SU-DHL-6 (cell line): Measurements from ENCODE around the gene STX10.

ENCODE experiments used
- H2AFZ ChIP-seq: fragments of 200-600 bp; sonication (generic); 2 replicates; pipeline ENCODE4 v1.6.1; 2014; ENCODE audit warnings: low read depth, mild to moderate bottlenecking, moderate library complexity, mixed read lengths, antibody characterized with exemption, low read length; ENCODE audit not compliant: severe bottlenecking
- H3F3A ChIP-seq: fragments of 200-600 bp; shearing (Covaris generic); 2 replicates; pipeline ENCODE4 v1.6.0; 2016; ENCODE audit warnings: antibody characterized with exemption, mild to moderate bottlenecking; ENCODE audit not compliant: insufficient read depth
- H3K27ac ChIP-seq: fragments of 200-600 bp; sonication (generic); 2 replicates; pipeline ENCODE4 v1.5.1; 2016; ENCODE audit warnings: low read depth, mild to moderate bottlenecking, low read length, moderate library complexity, mixed read lengths
- H3K27me3 ChIP-seq: fragments of 200-600 bp; sonication (generic), shearing (Covaris generic); 2 replicates; pipeline ENCODE4 v1.6.0; 2014; ENCODE audit warnings: mild to moderate bottlenecking, low read length
- H3K36me3 ChIP-seq: fragments of 200-600 bp; sonication (generic); 2 replicates; pipeline ENCODE4 v1.6.1; 2014; ENCODE audit warnings: mild to moderate bottlenecking, low read length, mixed read lengths
- H3K4me2 ChIP-seq: fragments of 300-600, 200-600 bp; shearing (Covaris generic), sonication (generic); 2 replicates; pipeline ENCODE4 v1.6.0; 2014; ENCODE audit warnings: low read length, low read depth, mild to moderate bottlenecking; ENCODE audit not compliant: poor library complexity, severe bottlenecking
- H3K4me3 ChIP-seq: fragments of 200-600 bp; sonication (generic); 2 replicates; pipeline ENCODE4 v1.5.1; 2014; ENCODE audit warnings: antibody characterized with exemption, low read length, mild to moderate bottlenecking, mixed read lengths; ENCODE audit not compliant: insufficient read depth, poor library complexity, severe bottlenecking
- H3K79me2 ChIP-seq: fragments of 200-600 bp; sonication (generic); 2 replicates; pipeline ENCODE4 v1.6.1; 2014; ENCODE audit warnings: mild to moderate bottlenecking, low read length, moderate library complexity; ENCODE audit not compliant: insufficient read depth
- H3K9ac ChIP-seq: fragments of 200-600 bp; sonication (generic); 2 replicates; pipeline ENCODE4 v1.7.0; 2014; ENCODE audit warnings: mild to moderate bottlenecking, low read length
- H3K9me2 ChIP-seq: fragments of 200-600 bp; sonication (generic); replicated peaks from 2 replicates; pipeline ENCODE4 v1.6.1; 2014; ENCODE audit warnings: low read length; ENCODE audit not compliant: insufficient read depth
- H3K9me3 ChIP-seq: fragments of 200-600 bp; sonication (generic); 2 replicates; pipeline ENCODE4 v1.6.1; 2014; ENCODE audit warnings: low read length, mixed read lengths; ENCODE audit not compliant: insufficient read depth
- H4K20me1 ChIP-seq: fragments of 200-600 bp; sonication (generic); 2 replicates; pipeline ENCODE4 v1.6.1; 2014; ENCODE audit warnings: low read depth, mild to moderate bottlenecking, antibody characterized with exemption, low read length, moderate library complexity, mixed read lengths
- CTCF ChIP-seq: fragments of 200-600 bp; sonication (generic); IDR thresholded peaks from one replicate; pipeline ENCODE4 v1.5.1; 2017; ENCODE audit warnings: antibody characterized with exemption, mild to moderate bottlenecking, low read length, moderate library complexity; ENCODE audit not compliant: insufficient read depth, poor library complexity, severe bottlenecking
- EZH2phosphoT487 ChIP-seq: fragments of 200-600 bp; sonication (generic), shearing (Covaris generic); conservative IDR thresholded peaks from 2 replicates; pipeline ENCODE4 v1.6.1; 2018; ENCODE audit warnings: mild to moderate bottlenecking, antibody characterized with exemption, low read length, moderate library complexity, mixed read lengths

STX10 gene

GRCh38 chr19:13173139-13173737 lies 23.1 kb upstream of the STX10 start:
- Histone ChIP-seq H4K20me1 (no peaks in the 10 kb centered on the region), H3K27ac (no peak overlapping the region), H2AFZ (no peak overlapping the region), H3K9me3 (no peaks in the 10 kb centered on the region), H3K36me3 (no peaks in the 10 kb centered on the region), H3K4me2 (no peak overlapping the region), H3K79me2 (no peaks in the 10 kb centered on the region), H3K9me2 (no peaks in the 10 kb centered on the region), H3K27me3 (no peaks in the 10 kb centered on the region), H3K4me3 (no peak overlapping the region), H3K9ac (no peak overlapping the region), H3F3A (no peaks in the 10 kb centered on the region)
- no peak for TF ChIP-seq CTCF
- TF ChIP-seq EZH2phosphoT487 = no peak

GRCh38 chr19:13172346-13173138 lies 22.4 kb upstream of the STX10 start:
- Histone ChIP-seq H2AFZ (no peak overlapping the region), H3K9me2 (no peaks in the 10 kb centered on the region), H3K4me2 (no peak overlapping the region), H3K9ac (no peak overlapping the region), H3K4me3 (no peak overlapping the region), H3K9me3 (no peaks in the 10 kb centered on the region), H3K27ac (no peak overlapping the region), H3F3A (0 out of 2 replicates have a peak, but pooled peaks cover 3% of the 10 kb centered on the region), H3K36me3 (no peaks in the 10 kb centered on the region), H3K27me3 (no peaks in the 10 kb centered on the region), H4K20me1 (no peaks in the 10 kb centered on the region), H3K79me2 (no peaks in the 10 kb centered on the region)
- no peak for TF ChIP-seq EZH2phosphoT487
- no peak for TF ChIP-seq CTCF

- no peaks in the 10 kb centered on the region for H3K27me3 ChIP-seq
- H4K20me1 ChIP-seq = no peaks in the 10 kb centered on the region
- no peak overlapping the region for H3K4me2 ChIP-seq
- no peak overlapping the region for H3K27ac ChIP-seq
- no peaks in the 10 kb centered on the region for H3K9me2 ChIP-seq
- no peak overlapping the region for H3K4me3 ChIP-seq
- H3K79me2 ChIP-seq = no peaks in the 10 kb centered on the region
- H3K36me3 ChIP-seq = no peaks in the 10 kb centered on the region
- no peak overlapping the region for H3K9ac ChIP-seq
- peaks cover 6% of the 10 kb centered on the region; the same call in 1 of the 2 replicates for H3F3A ChIP-seq
- TF ChIP-seq CTCF (no peak), EZH2phosphoT487 (no peak)
- no peaks in the 10 kb centered on the region for H3K9me3 ChIP-seq
- H2AFZ ChIP-seq = no peak overlapping the region
Observed at GRCh38 chr19:13171146-13171545, 21.0 kb upstream of the STX10 start.
